SKM-1 treated with dmso at 0.1 percent for 144 hours (cell line): ENCODE measurements around the gene SOX5.
"Not testable (repeated sequence)": the region's sequence is repeated elsewhere in the genome, so short reads cannot be mapped to it uniquely, and the experiment has no call there.

Experiments
- DNase-seq: peaks from one replicate; lab custom pipeline; 2025; ENCODE audit not compliant: unreplicated experiment; lab: John Stamatoyannopoulos, UW

The SOX5 gene

GRCh38 chr12:23847857-23848256 lies 101.6 kb downstream of the SOX5 start:
- DNase-seq: no peak

GRCh38 chr12:23843958-23844357 lies 105.5 kb downstream of the SOX5 start:
- DNase-seq: no peak

- DNase-seq: no peak
These were observed 115.4 kb downstream of the SOX5 start for GRCh38 chr12:23834076-23834475.

- DNase-seq: no peak
These were observed 117.7 kb downstream of the SOX5 start for GRCh38 chr12:23831739-23832138.

- no peak for DNase-seq
These were observed 119.3 kb downstream of the SOX5 start for GRCh38 chr12:23830210-23830609.

GRCh38 chr12:23827353-23827752 lies 122.1 kb downstream of the SOX5 start:
- DNase-seq: no peak

- not testable (repeated sequence) for DNase-seq
These were observed 124.3 kb downstream of the SOX5 start for GRCh38 chr12:23825124-23825523.

GRCh38 chr12:23824358-23824757 lies 125.1 kb downstream of the SOX5 start:
- DNase-seq: no peak

GRCh38 chr12:23822883-23823282 lies 126.6 kb downstream of the SOX5 start:
- not testable (repeated sequence) for DNase-seq

- no peak for DNase-seq
These were observed 132.1 kb downstream of the SOX5 start for GRCh38 chr12:23817345-23817744.

GRCh38 chr12:23816394-23816851 lies 133.0 kb downstream of the SOX5 start:
- no peak for DNase-seq

- no peak for DNase-seq
These were observed 133.7 kb downstream of the SOX5 start for GRCh38 chr12:23815810-23816209.

- DNase-seq: no peak
These were observed 136.3 kb downstream of the SOX5 start for GRCh38 chr12:23813206-23813605.

- DNase-seq: no peak
These were observed 139.1 kb downstream of the SOX5 start for GRCh38 chr12:23810329-23810902.

GRCh38 chr12:23803540-23803939 lies 145.9 kb downstream of the SOX5 start:
- no peak for DNase-seq

GRCh38 chr12:23795494-23795893 lies 154.0 kb downstream of the SOX5 start:
- DNase-seq: no peak

- DNase-seq: no peak
These were observed 168.4 kb downstream of the SOX5 start for GRCh38 chr12:23781118-23781517.

GRCh38 chr12:23775208-23775607 lies 174.3 kb downstream of the SOX5 start:
- no peak for DNase-seq

GRCh38 chr12:23771240-23771949 lies 178.1 kb downstream of the SOX5 start:
- no peak for DNase-seq

- DNase-seq: no peak
These were observed 179.1 kb downstream of the SOX5 start for GRCh38 chr12:23770202-23770938.

- no peak for DNase-seq
These were observed 181.6 kb downstream of the SOX5 start for GRCh38 chr12:23767834-23768233.

- DNase-seq: no peak
These were observed 185.7 kb downstream of the SOX5 start for GRCh38 chr12:23763724-23764123.
